Fibroblast of lung (primary cell): ENCODE data around the gene SPIN1. TPM values are rescaled to one million over a fixed set of nuclear protein-coding genes. Genes with fewer than 3 reads are reported as not detected.

Experiments
- DNase-seq, 2 donors: peaks; one replicate each; pipeline versions ENCODE4 v3.0.0 to v3.0.0-alpha.2; 2010; ENCODE audit warnings: low read depth in 2 of 2
- H2AFZ ChIP-seq: 2 replicates; pipeline ENCODE4 v1.5.1; 2012; ENCODE audit warnings: low read length, control low read depth, inconsistent platforms
- H3K27ac ChIP-seq: 2 replicates; pipeline ENCODE4 v1.5.1; 2011; ENCODE audit warnings: low read length, control low read depth; ENCODE audit not compliant: insufficient read depth
- H3K27me3 ChIP-seq: 2 replicates; pipeline ENCODE4 v1.5.1; 2011; ENCODE audit warnings: mild to moderate bottlenecking, low read length; ENCODE audit not compliant: control insufficient read depth, insufficient read depth
- H3K36me3 ChIP-seq: 2 replicates; pipeline ENCODE4 v1.5.1; 2011; ENCODE audit warnings: low read length; ENCODE audit not compliant: control insufficient read depth, insufficient read depth
- H3K4me1 ChIP-seq: 2 replicates; pipeline ENCODE4 v1.5.1; 2011; ENCODE audit warnings: low read length; ENCODE audit not compliant: control insufficient read depth, insufficient read depth; ENCODE audit errors: extremely low read depth
- H3K4me2 ChIP-seq: 2 replicates; pipeline ENCODE4 v1.5.1; 2011; ENCODE audit warnings: low read length, control low read depth; ENCODE audit not compliant: insufficient read depth; ENCODE audit errors: extremely low read depth
- H3K4me3 ChIP-seq, 4 experiments: fragments of 200-600 bp in 1 of 4; sonication (generic) in 1 of 4; replicated peaks in 1 of 4; 2 replicates each; pipeline ENCODE4 v1.5.1; 2011 to 2016; ENCODE audit warnings: low read length in 4 of 4, low read depth in 3 of 4, mild to moderate bottlenecking in 3 of 4, control low read depth in 2 of 4, inconsistent platforms in 1 of 4, mixed read lengths in 1 of 4; ENCODE audit not compliant: insufficient read depth in 1 of 4; ENCODE audit errors: control extremely low read depth in 1 of 4
- H3K79me2 ChIP-seq: 2 replicates; pipeline ENCODE4 v1.5.1; 2012; ENCODE audit warnings: mild to moderate bottlenecking, low read length, inconsistent platforms; ENCODE audit not compliant: control insufficient read depth, insufficient read depth
- H3K9ac ChIP-seq: 2 replicates; pipeline ENCODE4 v1.5.1; 2011; ENCODE audit warnings: mild to moderate bottlenecking, low read length, control low read depth; ENCODE audit not compliant: insufficient read depth
- H3K9me3 ChIP-seq: 2 replicates; pipeline ENCODE4 v1.5.1; 2012; ENCODE audit warnings: low read depth, low read length; ENCODE audit not compliant: control insufficient read depth, insufficient read depth
- H4K20me1 ChIP-seq: 2 replicates; pipeline ENCODE4 v1.5.1; 2011; ENCODE audit warnings: low read length; ENCODE audit not compliant: control insufficient read depth, insufficient read depth; ENCODE audit errors: extremely low read depth
- CTCF ChIP-seq, 2 donors: IDR thresholded peaks in 1 of 2; conservative IDR thresholded peaks in 1 of 2; 1 replicate in 1 of 2; 2 replicates in 1 of 2; pipeline ENCODE4 v1.5.1; 2011 to 2012; ENCODE audit warnings: low read length in 2 of 2, control low read depth in 1 of 2, inconsistent platforms in 1 of 2, low read depth in 1 of 2, mild to moderate bottlenecking in 1 of 2
- EZH2 ChIP-seq: IDR thresholded peaks from 2 replicates; pipeline ENCODE4 v1.5.1; 2012; ENCODE audit warnings: low read length, control low read depth, mild to moderate bottlenecking; ENCODE audit errors: missing control alignments
- polyA plus RNA-seq, 2 donors: library from polyadenylated mRNA; depleted of rRNA in 1 of 2; stranded (reverse) in 1 of 2; unstranded in 1 of 2; fragments of >200 nt; gene quantifications; 2 replicates each; pipeline ENCODE4 v1.2.1, GENCODE V29; 2011 to 2012; ENCODE audit warnings: missing spikeins in 1 of 2
- total RNA-seq: library from RNA; depleted of rRNA; stranded (reverse); fragments of >200 nt; gene quantifications from 2 replicates; pipeline ENCODE4 v1.2.1, GENCODE V29; 2014

Gene SPIN1
- total and polyA plus RNA-seq, 2 donors (not counting 1 experiment from before 2014, with no cell fraction given), result 96.9 to 121 TPM

GRCh38 chr9:88508326-88508725 lies 120.1 kb downstream of the SPIN1 start:
- Histone ChIP-seq H2AFZ (no peak overlapping the region), H4K20me1 (no peaks in the 10 kb centered on the region), H3K4me2 (no peak overlapping the region), H3K27ac (no peak overlapping the region), H3K9me3 (no peaks in the 10 kb centered on the region), H3K9ac (no peak overlapping the region), H3K27me3 (peaks cover 2% of the 10 kb centered on the region), H3K4me1 (no peaks in the 10 kb centered on the region), H3K79me2 (no peaks in the 10 kb centered on the region), H3K36me3 (no peaks in the 10 kb centered on the region), H3K4me3 (no peak overlapping the region)
- no peak for DNase-seq
- TF ChIP-seq EZH2, result no peak
- TF ChIP-seq CTCF (conservative IDR thresholded peaks at IDR 0.05 in 1 of 2, IDR thresholded peaks at IDR 0.05 in 1 of 2; ENCODE audit: low read depth in 1 of 2, low read length in 2 of 2), result no peak

DNA sequence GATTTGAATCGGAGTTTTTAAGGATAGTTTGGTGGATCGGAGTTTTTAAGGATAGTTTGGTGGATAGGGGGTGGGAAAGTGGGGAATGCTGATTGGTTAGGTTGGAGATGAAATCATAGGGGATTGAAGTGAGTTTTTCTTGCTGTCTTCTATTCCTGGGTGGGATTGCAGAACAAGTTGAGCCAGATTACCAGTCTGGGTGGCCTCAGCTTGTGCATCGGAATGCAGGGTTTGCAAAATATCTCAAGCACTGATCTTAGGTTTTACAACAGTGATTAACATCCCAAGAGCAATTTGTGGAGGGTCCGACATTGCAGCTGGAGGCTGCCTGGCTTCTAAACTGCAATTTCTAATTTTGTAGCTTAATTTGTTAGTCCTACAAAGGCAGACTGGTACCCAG lies 123.7 kb downstream of the SPIN1 start:
- H3K4me1 ChIP-seq, result no peaks in the 10 kb centered on the region
- TF ChIP-seq EZH2, result no peak
- TF ChIP-seq CTCF (conservative IDR thresholded peaks at IDR 0.05 in 1 of 2, IDR thresholded peaks at IDR 0.05 in 1 of 2; ENCODE audit: low read depth in 1 of 2, low read length in 2 of 2), result no peak
- H3K9ac ChIP-seq, result no peak overlapping the region
- no peaks in the 10 kb centered on the region for H4K20me1 ChIP-seq
- no peaks in the 10 kb centered on the region for H3K36me3 ChIP-seq
- no peak overlapping the region for H3K4me2 ChIP-seq
- H3K9me3 ChIP-seq, result no peaks in the 10 kb centered on the region
- H3K27me3 ChIP-seq, result peaks cover 2% of the 10 kb centered on the region
- H3K79me2 ChIP-seq, result no peaks in the 10 kb centered on the region
- no peak overlapping the region for H3K4me3 ChIP-seq
- no peak for DNase-seq
- H3K27ac ChIP-seq, result no peak overlapping the region
- H2AFZ ChIP-seq, result no peak overlapping the region

DNA sequence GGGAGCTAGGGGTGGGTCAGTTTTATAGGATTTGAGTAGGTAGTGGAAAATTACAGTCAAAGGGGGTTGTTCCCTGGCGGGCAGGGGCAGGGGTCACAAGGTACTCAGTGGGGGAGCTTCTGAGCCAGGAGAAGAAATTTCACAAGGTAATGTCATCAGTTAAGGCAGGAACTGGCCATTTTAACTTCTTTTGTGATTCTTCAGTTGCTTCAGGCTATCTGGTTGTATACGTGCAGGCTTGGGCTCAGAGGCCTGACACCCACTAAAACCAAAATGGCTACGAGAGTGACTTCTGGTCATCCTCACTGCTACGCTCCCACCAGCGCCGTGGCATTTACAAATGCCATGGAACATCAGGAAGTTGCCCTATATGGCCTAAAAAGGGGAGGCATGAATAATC lies 126.0 kb downstream of the SPIN1 start:
- Histone ChIP-seq H3K4me2 (no peak overlapping the region), H3K9ac (no peak overlapping the region), H4K20me1 (no peaks in the 10 kb centered on the region), H3K79me2 (no peaks in the 10 kb centered on the region), H3K36me3 (no peaks in the 10 kb centered on the region), H3K27ac (no peak overlapping the region), H3K4me3 (no peak overlapping the region), H3K9me3 (no peaks in the 10 kb centered on the region), H3K27me3 (peaks cover 2% of the 10 kb centered on the region), H3K4me1 (no peaks in the 10 kb centered on the region), H2AFZ (no peak overlapping the region)
- no peak for DNase-seq
- TF ChIP-seq CTCF (conservative IDR thresholded peaks at IDR 0.05 in 1 of 2, IDR thresholded peaks at IDR 0.05 in 1 of 2; ENCODE audit: low read depth in 1 of 2, low read length in 2 of 2) (no peak), EZH2 (no peak)
